HepG2 (cell line): ENCODE measurements around the gene NTN5. TPM values are rescaled to one million over a fixed set of nuclear protein-coding genes. Genes with fewer than 3 reads are reported as not detected.

Experiments used
- FOSL2 ChIP-seq: sonication (generic); formaldehyde crosslinking; IDR thresholded peaks from 2 replicates; pipeline ENCODE4 v1.4.0; 2020; ENCODE audit warnings: missing genetic modification reagents
- HNF4A ChIP-seq: sonication (generic); formaldehyde crosslinking; IDR thresholded peaks from 2 replicates; pipeline ENCODE4 v1.4.0; 2020; ENCODE audit warnings: missing genetic modification reagents
- KLF12 ChIP-seq: sonication (generic); formaldehyde crosslinking; IDR thresholded peaks from 2 replicates; pipeline ENCODE4 v1.4.0; 2020; ENCODE audit warnings: missing genetic modification reagents, borderline replicate concordance
- MXD3 ChIP-seq: IDR thresholded peaks from 2 replicates; pipeline ENCODE4 v1.6.1; 2016; ENCODE audit warnings: mild to moderate bottlenecking, missing biosample characterization, missing genetic modification reagents
- NR2C2 ChIP-seq: sonication (generic); formaldehyde crosslinking; IDR thresholded peaks from 2 replicates; pipeline ENCODE4 v1.4.0; 2020; ENCODE audit warnings: missing genetic modification reagents, mild to moderate bottlenecking, moderate library complexity, borderline replicate concordance
- NR2F1 ChIP-seq, 2 experiments: fragments of 450-650 bp in 1 of 2; formaldehyde crosslinking in 1 of 2; IDR thresholded peaks; 2 replicates each; pipeline versions ENCODE4 v1.5.0 to v1.6.1; 2016 to 2020; ENCODE audit warnings: mild to moderate bottlenecking in 1 of 2, missing compliant biosample characterization in 1 of 2, missing genetic modification reagents in 1 of 2, moderate library complexity in 1 of 2
- NR2F6 ChIP-seq, 2 experiments: IDR thresholded peaks; 2 replicates each; pipeline ENCODE4 v1.6.1; 2016; ENCODE audit warnings: antibody characterized with exemption in 1 of 2, mild to moderate bottlenecking in 1 of 2
- PAXIP1 ChIP-seq: sonication (generic); formaldehyde crosslinking; conservative IDR thresholded peaks from 2 replicates; pipeline ENCODE4 v1.4.0; 2020; ENCODE audit warnings: mild to moderate bottlenecking, missing genetic modification reagents, moderate library complexity
- POLR2AphosphoS5 ChIP-seq: IDR thresholded peaks from 2 replicates; pipeline ENCODE4 v1.6.1; 2012; ENCODE audit warnings: low read depth, low read length
- RARA ChIP-seq: IDR thresholded peaks from 2 replicates; pipeline ENCODE4 v1.6.1; 2016; ENCODE audit warnings: missing genetic modification reagents, missing compliant biosample characterization
- ZNF329 ChIP-seq: sonication (generic); formaldehyde crosslinking; IDR thresholded peaks from 2 replicates; pipeline ENCODE4 v1.9.0; 2021; ENCODE audit warnings: low read depth, mild to moderate bottlenecking, missing genetic modification reagents
- ZNF563 ChIP-seq: sonication (generic); formaldehyde crosslinking; IDR thresholded peaks from 2 replicates; pipeline ENCODE4 v1.8.0; 2022; ENCODE audit warnings: mild to moderate bottlenecking, moderate library complexity, missing genetic modification reagents
- ZNF589 ChIP-seq: sonication (generic); formaldehyde crosslinking; conservative IDR thresholded peaks from 2 replicates; pipeline ENCODE4 v1.8.0; 2022; ENCODE audit warnings: mild to moderate bottlenecking, moderate library complexity, missing genetic modification reagents
- ZSCAN29 ChIP-seq: sonication (generic); formaldehyde crosslinking; conservative IDR thresholded peaks from 2 replicates; pipeline ENCODE4 v1.4.0; 2020; ENCODE audit warnings: mild to moderate bottlenecking, missing genetic modification reagents
- polyA plus RNA-seq, 8 experiments: library from polyadenylated mRNA; depleted of rRNA in 3 of 8; stranded (reverse) in 7 of 8; unstranded in 1 of 8; fragments of >200 nt; fragmentation: Illumina TruSeq in 4 of 8; extraction: Trizol in 4 of 8; gene quantifications; 2 replicates each; pipeline versions ENCODE4 v1.2.1 to v1.2.3, GENCODE V29; 2011 to 2016; ENCODE audit warnings: low read depth in 4 of 8, missing spikeins in 1 of 8, mixed read lengths in 1 of 8; ENCODE audit not compliant: insufficient read depth in 1 of 8
- total RNA-seq, 5 experiments: library from RNA; depleted of rRNA; stranded (reverse); fragments of >200 nt; fragmentation: Illumina TruSeq; extraction: Trizol; gene quantifications; 2 replicates each; pipeline ENCODE4 v1.2.3, GENCODE V29; 2016; ENCODE audit warnings: low read depth in 1 of 5
- TF ChIP-seq, protein P1 (sequence below): sonication (generic); formaldehyde crosslinking; IDR thresholded peaks from 2 replicates; pipeline ENCODE4 v1.8.0; 2022; ENCODE audit warnings: missing genetic modification reagents, mild to moderate bottlenecking, inconsistent platforms, borderline replicate concordance
- TF ChIP-seq, protein P2 (sequence below): sonication (generic); formaldehyde crosslinking; IDR thresholded peaks from 2 replicates; pipeline ENCODE4 v1.5.0; 2020; ENCODE audit warnings: missing genetic modification reagents
- TF ChIP-seq, protein P3 (sequence below): sonication (generic); formaldehyde crosslinking; conservative IDR thresholded peaks from 2 replicates; pipeline ENCODE4 v1.5.0; 2020; ENCODE audit warnings: missing genetic modification reagents

Gene NTN5
- total and polyA plus RNA-seq, 2 of the 13 experiments (the other 11 are each of a cell fraction or from before 2014, with no cell fraction given) = 0.05 TPM; not detected in 1

GRCh38 chr19:48633148-48634035, 39.4 kb downstream of the NTN5 start (continued):
- TF ChIP-seq MXD3 (CRISPR knock-in tag) (no peak), NR2F6 (IDR thresholded peaks at IDR 0.05) (peak; percentile 85), NR2F6 (CRISPR knock-in tag; IDR thresholded peaks at IDR 0.05) (peak; percentile 77), ZNF329 (CRISPR knock-in tag) (no peak), ZNF589 (CRISPR knock-in tag) (no peak), NR2C2 (CRISPR knock-in tag) (peak; percentile 77), ZNF563 (CRISPR knock-in tag) (no peak), PAXIP1 (CRISPR knock-in tag) (0 out of 2 replicates have a peak, but pooled peaks have one; percentile 21), NR2F1 (CRISPR knock-in tag; IDR thresholded peaks at IDR 0.05) (peak; percentile 58 to 63; a peak in 2 of 4 replicates), ZSCAN29 (CRISPR knock-in tag) (no peak), RARA (CRISPR knock-in tag) (0 out of 2 replicates have a peak, but pooled peaks have one; percentile 24), HNF4A (CRISPR knock-in tag) (peak; percentile 87), POLR2AphosphoS5 (peak; percentile 19; the same call in 1 of the 2 replicates), FOSL2 (no peak), KLF12 (CRISPR knock-in tag) (no peak)
- TF ChIP-seq, protein P1, sequence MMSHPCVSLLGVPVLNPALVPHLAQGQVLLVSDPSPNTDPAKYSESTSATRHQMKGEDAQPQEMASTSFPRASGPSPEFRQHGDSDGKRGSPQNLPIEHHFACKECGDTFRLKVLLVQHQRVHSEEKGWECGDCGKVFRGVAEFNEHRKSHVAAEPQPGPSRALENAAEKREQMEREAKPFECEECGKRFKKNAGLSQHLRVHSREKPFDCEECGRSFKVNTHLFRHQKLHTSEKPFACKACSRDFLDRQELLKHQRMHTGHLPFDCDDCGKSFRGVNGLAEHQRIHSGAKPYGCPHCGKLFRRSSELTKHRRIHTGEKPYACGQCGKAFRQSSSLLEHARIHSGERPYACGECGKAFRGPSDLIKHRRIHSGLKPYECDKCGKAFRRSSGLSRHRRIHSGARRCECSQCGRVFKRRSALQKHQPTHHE (CRISPR knock-in tag) = no peak
- TF ChIP-seq, protein P2, sequence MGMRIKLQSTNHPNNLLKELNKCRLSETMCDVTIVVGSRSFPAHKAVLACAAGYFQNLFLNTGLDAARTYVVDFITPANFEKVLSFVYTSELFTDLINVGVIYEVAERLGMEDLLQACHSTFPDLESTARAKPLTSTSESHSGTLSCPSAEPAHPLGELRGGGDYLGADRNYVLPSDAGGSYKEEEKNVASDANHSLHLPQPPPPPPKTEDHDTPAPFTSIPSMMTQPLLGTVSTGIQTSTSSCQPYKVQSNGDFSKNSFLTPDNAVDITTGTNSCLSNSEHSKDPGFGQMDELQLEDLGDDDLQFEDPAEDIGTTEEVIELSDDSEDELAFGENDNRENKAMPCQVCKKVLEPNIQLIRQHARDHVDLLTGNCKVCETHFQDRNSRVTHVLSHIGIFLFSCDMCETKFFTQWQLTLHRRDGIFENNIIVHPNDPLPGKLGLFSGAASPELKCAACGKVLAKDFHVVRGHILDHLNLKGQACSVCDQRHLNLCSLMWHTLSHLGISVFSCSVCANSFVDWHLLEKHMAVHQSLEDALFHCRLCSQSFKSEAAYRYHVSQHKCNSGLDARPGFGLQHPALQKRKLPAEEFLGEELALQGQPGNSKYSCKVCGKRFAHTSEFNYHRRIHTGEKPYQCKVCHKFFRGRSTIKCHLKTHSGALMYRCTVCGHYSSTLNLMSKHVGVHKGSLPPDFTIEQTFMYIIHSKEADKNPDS (CRISPR knock-in tag) = no peak
- TF ChIP-seq, protein P3, sequence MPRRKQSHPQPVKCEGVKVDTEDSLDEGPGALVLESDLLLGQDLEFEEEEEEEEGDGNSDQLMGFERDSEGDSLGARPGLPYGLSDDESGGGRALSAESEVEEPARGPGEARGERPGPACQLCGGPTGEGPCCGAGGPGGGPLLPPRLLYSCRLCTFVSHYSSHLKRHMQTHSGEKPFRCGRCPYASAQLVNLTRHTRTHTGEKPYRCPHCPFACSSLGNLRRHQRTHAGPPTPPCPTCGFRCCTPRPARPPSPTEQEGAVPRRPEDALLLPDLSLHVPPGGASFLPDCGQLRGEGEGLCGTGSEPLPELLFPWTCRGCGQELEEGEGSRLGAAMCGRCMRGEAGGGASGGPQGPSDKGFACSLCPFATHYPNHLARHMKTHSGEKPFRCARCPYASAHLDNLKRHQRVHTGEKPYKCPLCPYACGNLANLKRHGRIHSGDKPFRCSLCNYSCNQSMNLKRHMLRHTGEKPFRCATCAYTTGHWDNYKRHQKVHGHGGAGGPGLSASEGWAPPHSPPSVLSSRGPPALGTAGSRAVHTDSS = no peak
